Right ventricle myocardium superior (tissue), 1 donor: Measurements from ENCODE around the gene EXD2. TPM values are rescaled to one million over a fixed set of nuclear protein-coding genes. Genes with fewer than 3 reads are reported as not detected.
"Not testable (repeated sequence)": the region's sequence is repeated elsewhere in the genome, so short reads cannot be mapped to it uniquely, and the experiment has no call there.

Experiments
- ATAC-seq: fragments of 200-7000 bp; cut with Tn5 transposase; one replicate; pipeline ENCODE4 v1.9.1; 2020; ENCODE audit warnings: mild to moderate bottlenecking; ENCODE audit not compliant: poor library complexity
- DNase-seq: peaks from one replicate; pipeline ENCODE4 v3.0.0-alpha.2; 2020
- intact Hi-C: fragments of 100-400 bp; cut with DNase I; formaldehyde crosslinking; loops from one replicate; pipeline ENCODE4 v1.11.2; 2022
- total RNA-seq: library from RNA; stranded (reverse); fragmentation: NEBNext Ultra II Directional; extraction: Animal tissue kit (Norgen Biotek cat#: 25700); gene quantifications from one replicate; pipeline ENCODE4 v1.2.1, GENCODE V29; 2021
- donor health status: DM: no; HTN: yes; CAD: no; lungs with severe emphysema.

EXD2 gene
- total RNA-seq, 1 donor from 2014 or later, result 16.7 TPM

DNA sequence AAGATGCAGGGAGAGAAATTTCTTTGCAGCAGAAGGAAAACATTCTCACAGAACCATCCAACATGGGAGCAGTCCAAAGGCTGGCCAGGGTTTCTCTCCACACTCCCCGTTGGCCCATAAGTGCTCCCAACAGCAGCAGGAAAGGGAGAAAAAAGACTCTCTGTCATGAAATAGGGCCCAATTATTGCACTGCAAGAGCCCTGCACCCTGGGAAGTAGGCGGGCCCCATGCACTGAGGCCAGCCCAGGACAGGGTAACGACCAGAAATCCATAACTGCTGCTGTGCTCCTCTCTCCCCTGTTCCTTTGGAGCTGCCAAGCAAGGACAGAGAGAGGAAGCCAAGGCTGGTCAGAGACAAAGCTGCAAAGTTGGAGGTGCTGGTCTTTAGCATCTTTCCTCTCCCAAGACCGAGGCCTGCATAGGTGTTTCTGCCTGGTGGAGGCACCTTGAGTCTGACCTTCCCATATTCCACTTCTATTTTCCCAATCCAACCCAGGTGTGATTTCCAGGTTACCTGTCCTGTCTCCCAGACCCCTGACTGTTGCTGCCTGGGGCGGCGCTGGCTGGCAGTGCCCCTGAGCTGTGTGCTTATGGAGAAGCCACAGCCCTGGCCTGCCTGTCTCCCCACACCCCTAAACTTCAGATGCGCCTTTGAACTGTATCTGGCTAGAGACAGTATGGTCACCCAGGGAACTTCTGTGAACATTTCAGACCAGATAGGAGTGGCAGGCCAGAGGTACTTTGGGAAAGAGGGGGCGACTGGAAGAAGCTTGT is 75.5 kb downstream of the EXD2 start:
- intact Hi-C loops, result no loop called here
- DNase-seq (no peak), ATAC-seq (no peak)

DNA sequence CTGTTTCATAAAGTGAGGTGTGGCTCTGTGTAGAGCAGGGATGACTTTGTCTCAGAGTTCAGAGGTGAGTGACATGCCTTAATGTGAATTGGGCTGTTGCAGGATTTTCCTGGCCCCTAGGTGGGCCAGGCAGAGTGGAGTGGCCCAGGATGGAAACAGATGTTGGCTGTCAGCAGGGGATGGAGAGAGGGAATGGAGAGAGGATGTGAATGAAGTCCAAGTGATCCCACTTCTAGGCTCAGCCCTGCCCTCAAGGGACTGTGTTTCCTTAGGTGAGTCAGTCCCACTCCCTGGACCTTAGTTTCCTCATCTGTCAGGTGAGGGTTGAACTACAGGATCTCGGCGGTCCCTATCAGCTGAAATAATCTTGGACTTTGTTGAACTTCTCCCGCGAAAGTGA is 76.2 kb downstream of the EXD2 start:
- ATAC-seq (no peak), DNase-seq (no peak)
- intact Hi-C loops, result no loop called here

GRCh38 chr14:69268223-69268622 is 76.9 kb downstream of the EXD2 start:
- intact Hi-C loops, result no loop called here
- no peak for DNase-seq
- ATAC-seq, result peak; percentile 53

DNA sequence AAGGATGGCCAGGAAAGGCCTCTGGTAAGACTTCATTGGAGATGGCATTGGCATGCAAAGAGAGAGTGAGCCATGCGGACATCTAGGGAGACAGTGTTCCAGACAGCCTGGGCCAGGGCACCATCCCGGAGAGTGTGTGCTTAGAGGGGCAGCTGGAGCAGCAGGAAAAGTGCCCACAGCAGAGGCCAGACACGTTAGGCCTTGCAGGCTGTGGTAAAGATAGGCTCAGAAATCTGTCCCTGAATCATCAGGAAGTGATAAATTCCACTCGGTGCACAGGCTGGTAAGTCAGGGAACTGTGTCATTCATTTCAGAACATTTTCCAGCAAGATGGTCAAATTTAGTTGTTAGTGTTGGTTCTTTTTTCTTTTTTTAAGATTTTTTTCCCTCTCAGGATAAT is 77.5 kb downstream of the EXD2 start:
- intact Hi-C loops, result no loop called here
- peak; percentile 22 for ATAC-seq
- DNase-seq, result no peak

GRCh38 chr14:69269381-69269780 is 78.1 kb downstream of the EXD2 start:
- DNase-seq (no peak), ATAC-seq (no peak)
- intact Hi-C loops, result no loop called here

DNA sequence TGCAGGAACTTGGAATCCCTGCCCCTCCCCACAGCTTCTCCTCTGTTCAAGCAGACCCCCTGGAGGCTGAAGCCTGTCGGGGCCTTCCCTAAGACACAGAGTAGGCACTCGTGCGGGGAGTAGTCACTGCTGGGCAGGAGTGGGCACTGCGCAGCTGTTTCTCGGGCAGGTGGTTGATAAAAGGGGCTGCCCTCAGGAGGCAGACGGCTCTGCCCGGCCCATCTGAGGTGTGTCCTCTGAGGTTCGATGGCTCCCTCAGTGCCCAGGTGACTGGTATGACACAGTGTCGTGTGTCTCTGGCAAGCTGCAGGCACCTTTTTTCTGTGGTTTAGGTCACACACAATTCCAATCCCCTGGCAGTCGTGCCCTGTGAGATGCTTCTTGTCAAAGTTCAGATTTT is 78.8 kb downstream of the EXD2 start:
- no peak for ATAC-seq
- no peak for DNase-seq
- intact Hi-C loops, result no loop called here

DNA sequence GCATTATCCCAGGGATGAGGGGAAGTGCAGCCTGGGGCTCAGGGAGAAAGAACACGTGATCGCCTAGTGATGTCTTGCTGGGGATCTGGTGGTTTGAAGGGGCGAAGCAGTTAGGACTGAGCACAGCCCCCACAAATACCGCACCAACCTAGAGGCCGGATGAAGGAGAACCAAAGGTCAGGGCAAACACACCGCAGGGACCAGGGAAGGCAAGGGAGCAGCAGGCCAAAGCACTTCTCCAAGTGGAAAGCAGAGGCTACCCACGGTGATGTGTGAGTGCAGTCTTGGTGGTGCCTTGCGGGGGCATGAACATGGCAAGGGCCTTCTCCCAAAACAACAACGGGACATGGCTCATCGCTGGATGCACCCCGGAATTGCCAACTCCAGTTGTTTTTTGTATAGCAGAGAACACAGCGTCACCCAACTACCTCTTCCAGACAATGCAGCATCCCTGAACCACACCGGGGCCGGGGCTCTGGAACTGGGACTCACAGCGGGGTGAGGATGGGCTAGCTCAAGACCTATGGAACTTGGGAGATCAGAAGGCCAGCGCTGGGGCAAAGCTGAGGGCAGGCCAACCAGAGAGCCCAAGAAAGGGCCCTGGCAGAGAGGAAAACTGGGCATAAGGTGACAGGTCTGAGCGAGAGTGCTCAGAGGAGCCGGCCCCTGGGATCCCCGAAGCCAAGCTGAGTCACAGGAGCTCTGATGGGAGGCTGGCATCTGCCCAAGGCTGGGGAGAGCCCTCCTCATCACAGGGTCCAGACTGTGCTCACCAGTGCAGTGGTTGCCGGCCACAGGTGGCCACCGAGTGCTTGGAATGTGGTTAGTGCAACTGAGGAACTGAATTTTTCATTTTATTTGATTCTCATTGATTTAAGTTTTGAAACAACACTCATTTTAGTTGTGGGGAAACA is 79.8 kb downstream of the EXD2 start:
- DNase-seq, result peak; percentile 61
- intact Hi-C loops, result no loop called here
- peak; percentile 39 for ATAC-seq

DNA sequence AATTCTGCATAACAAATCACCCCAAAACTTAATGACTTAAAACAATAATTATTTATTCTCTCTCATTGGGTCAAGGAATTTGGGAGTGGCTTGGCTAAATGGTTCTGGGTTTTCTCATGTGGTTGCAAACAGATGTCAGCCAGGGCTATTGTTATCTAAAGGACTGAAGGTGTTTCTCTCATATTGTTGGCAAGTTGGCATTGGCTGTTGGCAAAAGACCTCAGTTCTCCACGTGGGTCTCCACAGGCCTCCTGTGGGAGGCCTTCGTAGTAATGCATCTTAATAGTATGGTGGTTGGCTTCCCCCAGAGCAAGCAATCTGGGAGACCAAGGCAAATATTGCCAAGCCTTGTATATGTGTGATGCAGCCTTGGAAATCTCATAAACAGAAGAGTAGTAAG is 83.0 kb downstream of the EXD2 start:
- ATAC-seq, result peak; percentile 87
- intact Hi-C loops, result no loop called here
- DNase-seq, result no peak

GRCh38 chr14:69275331-69275730 is 84.0 kb downstream of the EXD2 start:
- ATAC-seq (no peak), DNase-seq (no peak)

GRCh38 chr14:69277356-69277755 is 86.1 kb downstream of the EXD2 start:
- ATAC-seq, intact Hi-C loops, DNase-seq: not testable (repeated sequence)

More at GRCh38 chr14:69275331-69275730, 84.0 kb downstream of the EXD2 start:
- intact Hi-C loops, result no loop called here

GRCh38 chr14:69280746-69281291 is 89.5 kb downstream of the EXD2 start:
- no peak for ATAC-seq
- intact Hi-C loops, result no loop called here
- DNase-seq, result no peak

DNA sequence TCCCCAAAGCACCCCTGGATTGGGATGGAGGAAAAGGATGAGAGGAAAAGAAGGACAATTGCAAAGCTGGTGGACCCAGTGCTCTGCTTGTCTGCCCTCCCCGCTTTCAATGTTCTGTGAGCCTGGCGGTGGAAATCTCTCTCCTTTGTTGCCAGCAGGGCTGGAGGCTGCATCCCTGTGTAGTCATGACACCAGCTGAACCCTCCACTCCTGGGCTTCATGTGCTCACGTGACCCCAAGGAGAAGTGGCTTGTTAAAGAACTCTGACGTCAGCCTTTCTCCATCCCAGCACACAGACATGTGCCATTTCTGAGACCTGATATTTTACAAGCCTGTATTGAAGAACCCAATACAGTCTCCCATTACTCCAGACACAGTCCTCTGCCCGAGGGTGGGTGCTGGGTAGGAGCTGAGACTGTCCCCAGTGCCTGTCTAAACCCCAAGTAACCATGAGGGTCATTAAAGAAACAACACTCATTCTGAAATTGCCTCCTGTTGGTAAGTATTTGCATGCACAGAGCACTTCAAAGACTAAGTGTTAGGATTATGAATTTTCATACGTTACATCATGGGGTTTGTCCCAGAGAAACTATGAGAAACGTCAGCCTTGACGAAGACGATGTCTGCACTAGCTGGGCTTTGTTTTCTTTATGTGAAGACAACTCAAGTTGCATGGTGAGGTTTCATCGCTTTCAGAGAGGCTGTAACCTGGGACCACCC is 90.3 kb downstream of the EXD2 start:
- intact Hi-C loops, result no loop called here
- ATAC-seq, result peak; percentile 86
- peak; percentile 60 for DNase-seq

- ATAC-seq, result no peak
- intact Hi-C loops, result no loop called here
- DNase-seq, result no peak
Observed at GRCh38 chr14:69282448-69282847, 91.2 kb downstream of the EXD2 start.

DNA sequence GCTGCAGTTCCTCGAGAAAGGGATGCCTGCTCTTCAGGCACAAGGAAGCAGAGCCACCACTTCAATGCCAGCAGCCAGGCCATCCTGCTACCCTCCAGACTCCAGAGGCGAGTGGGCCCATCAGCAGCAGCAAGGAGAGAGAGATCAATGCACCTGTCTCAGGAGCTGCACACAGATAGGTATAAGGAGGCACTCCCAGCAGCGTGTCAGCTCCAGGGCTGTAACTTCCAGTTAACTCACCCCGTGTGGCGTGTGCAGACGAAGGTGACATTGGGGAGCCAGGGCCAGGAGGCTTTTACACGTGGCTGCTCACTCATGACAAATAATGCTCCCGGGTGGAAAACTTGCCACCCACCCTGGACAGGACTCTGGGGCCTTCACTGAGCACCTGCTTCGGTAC is 92.9 kb downstream of the EXD2 start:
- ATAC-seq (peak; percentile 51), DNase-seq (no peak)
- intact Hi-C loops, result no loop called here

GRCh38 chr14:69285661-69286255 is 94.5 kb downstream of the EXD2 start:
- DNase-seq, result no peak
- intact Hi-C loops, result no loop called here
- ATAC-seq, result no peak

GRCh38 chr14:69287098-69288010 is 96.1 kb downstream of the EXD2 start:
- intact Hi-C loops, result no loop called here
- ATAC-seq (peak; percentile 10), DNase-seq (no peak)

DNA sequence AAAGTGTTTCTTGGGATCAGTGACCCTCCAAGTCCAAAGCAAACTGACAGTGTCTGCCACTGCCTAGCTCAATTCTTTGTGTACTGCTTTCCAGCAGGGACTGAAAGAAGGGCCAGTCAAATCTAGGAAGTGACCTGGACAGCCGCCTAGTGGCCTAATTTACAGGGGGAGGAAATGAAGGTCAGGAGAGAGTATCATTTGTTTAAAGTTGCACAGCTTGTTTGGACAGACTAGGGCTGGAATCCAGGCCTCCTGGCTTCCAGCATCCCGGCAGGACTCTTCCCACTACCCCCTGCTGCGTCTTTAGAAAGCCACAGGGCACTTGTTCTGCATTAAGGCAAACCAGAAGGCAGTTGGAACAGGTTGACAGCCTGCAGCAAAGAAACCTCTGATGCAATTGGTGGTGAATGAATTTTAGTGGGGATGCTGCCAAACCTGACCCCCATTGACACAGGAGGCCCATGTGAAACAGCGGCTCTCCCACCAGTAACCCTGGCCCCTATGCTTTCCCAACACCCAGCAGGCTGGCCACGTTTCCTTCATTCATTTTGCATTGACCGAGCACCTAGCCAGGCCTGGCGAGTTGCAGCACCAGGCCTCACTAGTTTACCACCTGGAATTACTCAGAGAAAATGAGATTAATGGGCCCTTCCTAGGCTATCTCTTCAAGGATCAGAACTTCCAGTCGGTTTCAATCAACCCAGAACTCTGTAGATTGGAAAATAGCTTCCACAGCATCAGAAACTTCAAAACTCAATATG is 96.9 kb downstream of the EXD2 start:
- intact Hi-C loops, result no loop called here
- peak; percentile 60 for DNase-seq
- ATAC-seq, result peak; percentile 69
